T-helper 2 cell treated with Interferon-gamma antibody and Interleukin-4, amounts not matched to agents 100 ng/mL and 5 ng/mL, for 36 hours (primary cell): ENCODE results near the gene LMX1B. TPM values are rescaled to one million over a fixed set of nuclear protein-coding genes. Genes with fewer than 3 reads are reported as not detected.

Experiments used
- intact Hi-C: fragments of 100-400 bp; cut with micrococcal nuclease; formaldehyde crosslinking; loops from one replicate; pipeline ENCODE4 v1.15.1; 2023
- total RNA-seq: library from RNA; stranded (reverse); gene quantifications from 2 replicates; pipeline ENCODE4 v1.2.3, GENCODE V29; 2022

LMX1B gene
- total RNA-seq, 1 donor from 2014 or later: not detected

DNA sequence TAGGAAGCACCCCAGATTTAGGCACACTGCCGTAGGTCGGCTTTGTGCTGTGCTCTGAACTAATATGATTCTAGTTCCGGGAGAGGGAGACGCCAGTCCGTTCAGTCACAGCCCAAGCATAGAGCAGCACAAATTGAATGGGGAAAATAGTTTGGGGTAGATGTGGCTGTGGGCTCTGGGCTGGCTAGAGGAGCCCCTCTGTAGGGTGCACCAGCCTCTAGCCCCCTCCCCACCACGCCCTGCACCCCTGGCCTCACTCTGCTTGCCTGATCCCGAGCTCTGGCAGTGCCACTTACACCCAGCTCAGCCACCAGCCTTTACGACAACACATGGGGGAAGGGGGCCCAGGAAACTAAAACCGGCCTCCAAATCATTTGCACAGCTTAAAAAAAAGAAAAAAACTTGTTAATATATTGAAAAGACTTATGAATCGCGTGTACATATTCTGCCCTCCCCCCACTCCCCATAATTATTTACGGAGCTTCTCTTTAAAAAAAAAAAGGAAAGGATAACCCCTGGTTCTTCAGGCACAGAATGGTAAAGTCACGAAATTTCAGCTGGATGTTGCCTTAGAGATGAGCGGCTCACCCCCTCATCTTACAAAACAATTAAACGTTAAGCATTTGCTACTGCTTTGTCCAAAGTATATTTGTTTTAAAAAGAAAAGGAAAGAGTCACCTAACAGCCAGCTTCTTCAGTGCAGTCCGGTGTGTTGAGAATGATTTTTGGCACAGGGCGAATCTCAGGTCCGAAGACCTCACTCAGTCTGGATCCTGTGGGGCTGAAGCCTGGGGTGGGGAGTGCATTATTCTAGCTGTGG, 3.5 kb downstream of the LMX1B start:
- intact Hi-C loops: loop anchor here (10.0 kb wide), 1 partner anchor 58 kb away; no protein-coding TSS in a partner anchor

DNA sequence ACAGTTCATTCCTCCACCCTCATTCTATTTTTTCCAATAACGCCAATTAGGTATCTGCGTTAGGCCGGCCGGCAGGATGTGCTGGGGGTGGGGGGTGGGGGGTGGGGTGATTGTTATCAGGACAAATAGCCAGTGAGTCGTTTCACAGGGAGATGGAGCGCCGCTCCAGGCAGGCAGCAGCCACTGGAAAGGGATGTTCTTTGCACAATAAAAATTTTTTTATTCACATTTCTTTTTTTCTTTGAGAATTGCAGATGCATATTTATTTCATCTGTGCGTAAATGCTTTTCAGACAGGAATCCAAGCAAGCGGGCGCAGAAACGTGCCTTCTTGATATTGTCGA, 4.1 kb downstream of the LMX1B start:
- intact Hi-C loops: loop anchor here (10.0 kb wide), 1 partner anchor 57 kb away; no protein-coding TSS in a partner anchor

DNA sequence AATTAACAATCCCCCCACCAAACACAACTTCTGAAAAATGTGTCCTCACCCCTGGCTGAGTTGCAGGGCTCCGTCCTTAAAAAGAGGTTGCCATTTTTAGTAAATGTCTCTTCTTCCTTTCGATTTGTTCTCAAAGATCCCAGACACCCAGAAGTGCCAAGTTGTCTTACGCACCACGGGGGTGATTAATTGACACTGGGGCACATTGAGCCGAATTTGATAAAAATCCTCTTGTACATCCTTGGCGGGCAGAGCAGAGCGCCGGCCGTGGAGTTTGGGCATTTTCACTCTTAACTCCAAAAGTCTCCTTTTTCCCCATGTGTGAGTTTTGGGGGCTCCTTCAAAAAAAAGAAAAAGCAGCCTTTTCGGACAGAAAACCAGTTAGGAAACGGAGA, 4.5 kb downstream of the LMX1B start:
- intact Hi-C loops: loop anchor here (10.0 kb wide), 1 partner anchor 57 kb away; no protein-coding TSS in a partner anchor

DNA sequence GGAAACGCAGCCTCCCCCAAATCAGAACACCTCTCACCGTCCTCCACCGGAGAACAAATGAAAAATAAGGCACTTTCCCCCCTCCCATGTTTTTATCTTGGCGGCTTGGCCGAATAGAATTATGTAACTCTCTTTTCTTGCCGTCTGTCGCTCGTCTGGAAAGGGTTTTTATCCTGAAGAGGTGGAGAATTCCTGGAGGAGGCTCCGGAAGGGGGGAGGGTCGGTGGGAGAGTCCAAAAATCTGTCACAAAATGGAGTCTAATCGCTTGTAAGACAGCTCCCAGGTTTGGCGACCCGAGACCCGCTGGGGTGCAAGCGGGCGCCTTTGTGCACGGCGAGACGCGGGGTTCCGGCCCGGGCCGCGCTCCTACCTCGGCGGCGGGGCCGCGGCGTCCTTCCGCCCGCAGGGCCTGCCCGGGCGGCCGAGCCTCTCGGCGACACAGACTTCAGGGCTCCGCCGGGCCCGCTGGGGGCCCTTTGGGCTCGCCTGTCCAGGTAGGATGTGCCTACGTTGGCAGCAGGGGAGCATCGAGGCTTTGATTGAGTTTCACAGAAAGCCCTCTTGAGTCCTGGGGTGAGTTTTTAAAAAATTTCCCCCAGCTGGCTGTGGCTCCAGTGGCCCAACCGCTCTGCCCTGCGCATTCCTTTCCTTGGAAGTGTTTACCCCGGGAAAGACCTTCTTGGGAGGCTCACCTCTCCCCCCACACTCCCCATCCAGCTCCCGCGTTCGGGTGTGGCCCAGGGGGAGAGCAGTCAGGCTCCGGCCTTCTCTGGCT, 5.0 kb downstream of the LMX1B start:
- intact Hi-C loops: loop anchor here (10.0 kb wide), 1 partner anchor 56 kb away; no protein-coding TSS in a partner anchor

DNA sequence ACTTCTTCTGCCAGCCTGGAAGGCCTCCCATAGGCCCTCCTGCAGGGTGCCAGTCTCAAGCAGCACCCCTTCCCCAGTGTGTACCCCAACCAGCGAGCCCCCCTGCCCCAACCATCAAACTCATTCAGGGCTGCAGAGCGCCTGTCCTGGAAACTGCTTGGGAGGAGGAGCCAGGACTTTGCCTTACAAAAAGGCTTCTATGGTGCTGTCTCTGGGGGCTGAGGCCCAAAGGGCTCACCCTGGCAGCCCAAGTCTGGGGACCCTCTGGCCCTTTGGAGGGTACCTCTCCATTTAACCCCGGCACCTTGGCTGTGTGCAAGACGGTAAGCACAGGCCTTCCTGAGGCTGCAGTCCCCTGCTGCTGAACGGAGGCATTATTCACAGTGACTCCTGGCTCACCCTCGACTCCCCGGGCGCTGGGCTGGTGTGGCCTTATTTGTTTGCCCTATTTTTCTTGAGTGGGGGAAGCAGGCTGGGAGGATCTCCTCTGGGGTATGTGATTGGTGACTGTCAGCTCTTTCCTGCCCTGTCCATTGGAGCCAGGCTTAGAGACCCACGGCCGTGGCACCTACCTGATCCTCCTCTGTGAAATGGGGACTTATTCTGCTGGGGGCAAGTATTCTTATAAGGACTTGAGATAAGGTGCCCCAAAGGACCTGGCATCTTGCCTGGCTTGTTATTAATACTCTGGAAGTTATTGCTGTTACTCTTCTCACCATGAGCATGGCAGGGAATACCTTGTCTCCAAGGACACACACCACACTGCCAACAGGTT, 5.8 kb downstream of the LMX1B start:
- intact Hi-C loops: loop anchor here (10.0 kb wide), 1 partner anchor 55 kb away; no protein-coding TSS in a partner anchor

DNA sequence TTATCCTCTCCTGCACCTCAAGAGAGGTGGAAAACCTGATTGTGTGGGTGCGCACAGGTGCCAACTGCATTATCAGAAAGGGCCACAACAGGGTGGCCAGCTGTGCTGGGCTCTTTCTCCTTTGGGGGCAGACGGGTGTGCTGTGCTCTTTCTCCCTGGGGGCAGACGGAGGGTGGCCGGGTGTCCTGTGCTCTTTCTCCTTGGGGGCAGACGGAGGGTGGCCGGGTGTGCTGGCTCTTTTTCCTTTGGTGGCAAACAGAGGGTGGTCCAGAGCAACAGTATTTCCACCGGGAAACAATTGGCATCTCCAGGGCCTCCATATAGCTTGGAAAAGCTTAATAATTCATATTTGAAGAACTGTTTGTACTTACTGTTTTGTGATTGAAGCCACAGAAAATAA, 6.8 kb downstream of the LMX1B start:
- intact Hi-C loops: no loop called here

DNA sequence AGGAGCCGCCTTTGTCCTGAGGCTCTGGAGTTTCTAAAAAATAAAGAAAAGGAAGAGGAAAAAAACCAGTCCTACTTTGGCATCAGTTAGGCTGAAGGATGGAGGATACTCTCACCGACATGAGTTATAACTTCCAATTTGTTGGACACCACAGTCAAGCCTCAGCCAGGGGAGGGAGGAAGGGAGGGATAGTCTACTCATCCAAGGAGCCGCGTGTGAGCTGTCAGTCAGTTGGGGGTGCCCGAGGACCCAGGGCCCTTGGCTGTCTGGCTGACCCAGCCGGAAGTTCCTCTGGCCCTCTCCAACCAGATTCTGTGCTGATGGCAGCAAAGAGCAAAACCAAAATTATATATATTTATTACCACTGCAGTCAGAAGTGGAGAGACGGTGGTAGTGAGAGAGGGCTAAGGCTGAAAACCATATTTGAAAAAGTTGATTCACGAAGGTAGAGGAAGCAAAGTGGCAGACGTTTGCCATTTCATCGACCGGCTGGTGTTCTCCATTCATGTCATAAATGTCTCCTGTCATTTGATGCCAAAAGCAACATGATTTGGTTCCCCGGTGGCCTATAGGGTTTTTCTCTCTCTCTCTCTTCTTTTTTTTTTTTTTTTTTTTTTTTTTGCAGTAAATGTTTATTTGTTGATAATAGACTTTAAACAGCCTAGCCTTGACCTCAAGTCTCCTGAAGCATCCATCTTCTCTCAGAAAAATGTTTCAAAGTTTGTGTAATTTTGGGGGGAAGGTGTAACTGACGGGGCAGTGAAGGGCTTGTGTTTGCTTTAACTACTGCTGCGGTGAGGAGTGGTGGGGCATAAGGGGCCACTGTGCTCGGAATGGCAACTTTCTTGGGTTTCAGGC, 7.6 kb downstream of the LMX1B start:
- intact Hi-C loops: no loop called here

DNA sequence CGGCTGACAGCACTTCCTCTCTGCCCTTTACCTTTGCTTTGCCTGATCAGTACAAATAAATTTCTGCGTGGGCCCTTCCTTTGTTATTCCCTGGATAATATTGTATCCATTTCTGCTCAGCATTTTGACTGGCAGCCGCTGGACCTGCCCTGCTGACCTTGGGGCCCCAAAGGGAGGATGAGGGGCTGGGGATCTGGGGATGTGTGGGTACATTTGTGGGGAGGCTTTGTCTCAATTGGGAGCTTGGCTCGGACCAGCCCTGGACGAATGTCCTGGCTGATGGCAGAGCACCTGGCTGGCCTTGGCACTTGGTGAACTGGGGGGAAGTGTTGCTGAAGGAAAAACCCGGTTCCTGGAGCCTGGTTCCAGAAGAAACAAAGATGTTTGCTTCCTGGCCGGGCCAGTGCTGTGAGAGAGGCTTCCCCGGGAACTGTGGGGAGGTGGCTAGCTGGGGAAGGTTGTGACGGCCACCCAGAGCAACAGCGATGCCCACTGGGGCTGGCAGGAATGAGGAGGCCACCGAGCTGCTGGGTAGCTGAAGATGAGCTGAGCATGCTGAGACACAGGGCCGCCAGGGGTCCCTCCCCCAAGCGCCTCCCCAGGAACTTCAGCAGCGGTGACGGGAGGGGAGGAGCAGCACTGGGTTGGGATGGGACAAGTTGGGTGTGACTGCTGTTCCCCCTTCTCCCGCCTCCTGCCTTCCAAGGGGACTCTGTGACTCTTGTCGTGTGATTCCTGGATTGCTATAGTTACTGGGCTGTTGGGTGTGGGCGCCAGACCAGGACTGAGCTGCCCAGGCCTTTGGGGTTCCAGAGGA, 8.4 kb downstream of the LMX1B start:
- intact Hi-C loops: no loop called here

DNA sequence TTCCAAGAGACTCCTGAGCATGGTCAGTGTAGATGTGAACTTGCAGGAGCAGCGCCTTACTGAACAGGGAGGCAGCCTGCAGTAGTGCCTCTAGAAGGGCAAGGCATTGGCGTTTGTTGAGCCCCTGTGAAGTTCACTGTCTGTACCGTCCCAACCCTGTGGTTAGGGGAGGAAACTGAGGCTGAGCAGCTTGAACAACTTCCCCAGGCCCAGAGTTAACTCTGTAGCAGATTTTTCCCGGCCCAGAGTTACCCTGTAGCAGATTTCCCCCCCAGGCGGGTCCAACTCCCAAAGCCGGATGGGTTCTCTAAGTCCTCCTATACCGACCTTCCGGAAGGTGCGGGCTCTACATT, 9.6 kb downstream of the LMX1B start:
- intact Hi-C loops: no loop called here

DNA sequence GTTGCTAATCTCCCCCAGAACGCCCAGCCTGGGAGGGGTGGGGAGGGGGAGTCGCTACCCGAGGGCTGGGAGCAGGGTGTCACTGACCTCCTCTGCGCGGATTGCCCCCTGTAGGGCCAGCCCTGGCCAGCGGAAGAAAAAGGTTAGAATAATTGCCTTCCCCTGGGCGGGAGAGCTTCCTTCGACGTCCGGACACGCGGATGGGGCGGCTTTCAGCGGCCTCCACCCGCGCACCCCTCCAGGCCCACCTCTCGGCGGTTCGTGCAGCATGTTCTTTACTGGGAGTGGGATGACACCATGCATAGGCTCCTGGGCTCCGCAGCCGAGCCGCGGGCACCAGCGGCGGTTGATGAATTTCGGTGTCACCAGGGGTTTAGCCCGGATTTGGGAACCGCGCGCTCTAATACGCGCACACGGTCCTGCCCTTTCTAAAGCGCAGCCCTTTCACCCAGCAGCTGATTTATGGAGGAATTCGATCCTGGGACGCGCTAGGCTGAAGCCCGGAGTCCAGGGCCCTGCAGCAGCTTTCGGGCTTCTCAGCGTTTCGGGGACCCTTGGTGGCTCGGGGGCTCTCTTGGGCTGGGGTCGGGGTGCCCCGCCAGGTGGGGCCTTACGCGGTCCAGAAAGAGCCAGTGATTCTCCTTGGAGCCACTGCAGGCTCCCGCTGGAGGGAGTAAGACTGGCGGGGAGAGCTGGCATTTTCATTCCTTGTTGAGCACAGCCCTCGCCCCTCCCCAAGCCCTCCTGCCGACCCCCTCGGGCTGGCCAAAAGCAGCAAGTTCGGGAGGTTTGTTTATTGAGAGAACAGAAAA, 10.1 kb downstream of the LMX1B start:
- intact Hi-C loops: no loop called here

DNA sequence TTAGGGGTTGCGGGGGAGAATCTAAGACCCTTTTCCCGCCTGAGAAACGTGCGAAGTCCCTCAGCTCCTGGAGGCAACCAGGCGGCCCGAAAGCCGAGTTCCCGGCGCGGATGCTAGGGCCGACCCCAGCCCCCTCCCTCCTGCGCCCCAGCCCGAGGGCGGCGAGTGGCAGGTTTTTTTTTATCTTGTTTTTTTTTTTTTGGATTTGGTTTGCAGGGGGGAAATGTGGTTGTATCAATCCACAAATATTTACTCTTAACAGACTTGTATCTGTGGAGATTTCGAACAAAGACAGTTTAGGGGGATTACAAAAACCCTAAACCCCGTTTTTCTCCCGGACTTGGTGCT, 10.7 kb downstream of the LMX1B start:
- intact Hi-C loops: no loop called here

DNA sequence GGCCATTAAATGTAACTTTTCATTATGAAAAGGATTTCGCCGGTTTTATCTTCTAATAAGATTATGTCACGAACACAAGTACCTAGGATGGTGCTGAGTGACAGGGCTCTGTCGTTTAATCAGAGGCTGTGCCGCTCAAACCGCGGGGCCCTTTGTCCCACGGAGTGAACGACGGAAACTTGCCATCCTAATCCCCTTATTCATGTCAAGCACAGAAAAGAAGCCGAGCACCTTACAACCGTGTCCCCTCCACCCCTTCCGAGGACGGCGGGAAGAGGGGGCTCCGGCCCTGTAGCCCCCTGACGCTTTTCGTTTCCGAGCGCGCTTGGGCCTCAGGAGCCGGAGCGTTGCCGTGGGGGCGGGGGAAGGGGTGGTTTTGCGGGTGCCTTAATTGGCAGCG, 11.2 kb downstream of the LMX1B start:
- intact Hi-C loops: no loop called here

DNA sequence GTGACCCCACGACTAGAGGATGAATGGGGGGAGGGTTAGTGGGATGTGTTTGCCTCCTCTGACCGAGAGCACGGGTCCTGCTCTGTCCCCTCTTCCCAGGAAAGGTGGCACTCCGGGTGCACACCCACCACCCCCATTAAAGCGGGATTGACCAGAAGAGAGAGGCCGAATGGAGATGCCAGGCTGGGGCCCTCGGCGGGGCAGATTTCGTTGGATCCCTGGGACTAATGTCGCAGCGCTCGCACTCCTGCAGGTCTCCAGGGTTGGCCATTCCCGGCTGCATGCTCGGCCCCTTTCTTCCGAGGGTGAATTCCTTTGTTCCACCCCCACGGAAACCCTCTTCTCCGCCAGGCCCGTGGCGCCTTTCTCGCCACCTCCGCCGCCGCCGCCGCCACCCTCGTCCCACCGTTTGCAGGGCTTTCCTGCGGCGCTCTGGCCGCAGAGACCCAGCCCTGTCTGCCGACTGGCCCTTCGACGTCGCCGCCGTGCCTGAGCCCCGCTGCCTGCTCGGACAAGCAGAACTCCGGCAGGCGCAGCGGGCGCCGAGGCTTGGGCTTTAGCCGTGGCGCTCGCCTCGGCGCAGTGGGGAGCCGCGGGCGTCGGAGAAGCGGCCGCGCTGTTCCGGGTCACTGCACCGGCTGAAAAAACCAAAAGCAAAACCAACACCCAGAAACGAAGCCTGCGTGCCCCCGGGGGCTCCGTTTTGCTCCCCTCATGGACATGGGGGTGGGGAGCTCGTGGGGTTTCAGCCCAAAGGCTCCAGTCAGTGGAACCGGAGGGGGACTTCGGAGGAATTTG, 11.8 kb downstream of the LMX1B start:
- intact Hi-C loops: no loop called here

DNA sequence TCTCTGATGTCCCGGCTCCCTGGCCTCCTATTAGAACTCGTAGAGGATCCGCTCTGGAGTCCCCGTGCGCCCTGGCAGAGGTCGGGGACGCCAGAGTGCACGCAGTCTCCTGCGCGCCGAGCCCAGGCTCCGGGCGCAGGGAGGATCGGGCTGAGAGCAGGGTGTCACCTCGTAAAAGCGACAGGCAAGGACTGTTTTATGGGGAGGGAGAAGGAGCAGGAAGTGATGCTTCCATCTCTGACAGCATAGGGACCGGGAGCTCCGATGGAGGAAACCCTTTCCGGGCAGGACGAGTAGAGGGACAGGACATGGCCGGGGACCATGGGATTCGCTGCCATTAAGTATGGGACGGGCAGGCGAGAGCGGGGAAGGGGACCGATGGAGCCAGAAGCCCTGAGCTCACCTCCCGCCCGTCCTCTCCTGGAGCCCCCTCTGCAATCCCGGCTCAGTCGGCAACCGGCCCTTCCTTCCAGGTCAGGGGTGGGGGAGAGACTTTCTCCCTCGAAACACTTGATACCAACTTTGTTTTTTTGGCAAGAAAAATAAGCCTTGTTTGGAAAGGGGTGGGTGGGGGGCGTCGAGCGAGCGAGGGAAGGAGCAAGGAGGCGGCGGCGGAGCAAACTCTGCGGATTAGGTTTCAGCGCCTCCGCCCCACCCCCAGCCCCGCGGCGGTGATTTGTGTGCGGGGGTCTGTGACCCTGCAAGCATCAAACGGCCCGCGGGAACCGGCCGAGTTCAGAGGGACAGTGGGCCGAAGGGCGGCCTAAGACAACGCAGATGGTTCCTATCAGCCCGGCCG, 12.6 kb downstream of the LMX1B start:
- intact Hi-C loops: no loop called here

DNA sequence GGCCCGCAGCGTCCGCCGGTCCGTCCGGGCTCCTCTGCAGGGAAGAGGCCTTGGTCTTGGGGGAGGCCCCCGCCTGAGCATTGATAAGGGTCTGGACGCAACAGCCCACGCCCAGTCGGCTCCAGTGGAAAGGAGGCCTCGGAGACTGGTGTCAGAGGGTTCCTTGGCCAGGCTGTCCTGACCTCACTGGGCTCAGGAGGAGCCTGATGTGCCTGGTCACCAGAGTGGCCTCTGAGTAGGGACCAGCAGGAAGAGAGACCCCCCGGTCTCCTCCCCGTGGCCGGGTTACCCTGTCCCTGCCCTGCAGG, 13.2 kb downstream of the LMX1B start:
- intact Hi-C loops: no loop called here

DNA sequence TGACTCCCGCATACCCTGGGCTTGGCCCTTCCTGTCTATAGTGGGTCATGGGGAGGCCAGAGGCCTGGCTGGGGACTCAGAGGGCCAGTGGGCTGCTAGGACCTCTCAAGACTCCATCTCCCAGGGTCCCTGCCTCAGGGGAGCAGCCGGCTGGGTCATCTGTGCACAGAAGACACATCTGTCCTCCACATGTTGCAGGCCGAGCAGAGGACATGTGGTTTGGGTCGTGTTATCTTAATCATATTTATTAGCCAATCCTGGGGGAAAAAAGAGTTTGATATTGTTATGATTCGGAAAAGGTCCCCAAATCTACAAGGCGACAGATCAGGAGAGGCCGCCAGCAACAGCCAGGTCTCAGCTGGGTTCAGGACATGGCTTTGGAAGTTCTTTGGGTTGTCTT, 14.4 kb downstream of the LMX1B start:
- intact Hi-C loops: no loop called here

DNA sequence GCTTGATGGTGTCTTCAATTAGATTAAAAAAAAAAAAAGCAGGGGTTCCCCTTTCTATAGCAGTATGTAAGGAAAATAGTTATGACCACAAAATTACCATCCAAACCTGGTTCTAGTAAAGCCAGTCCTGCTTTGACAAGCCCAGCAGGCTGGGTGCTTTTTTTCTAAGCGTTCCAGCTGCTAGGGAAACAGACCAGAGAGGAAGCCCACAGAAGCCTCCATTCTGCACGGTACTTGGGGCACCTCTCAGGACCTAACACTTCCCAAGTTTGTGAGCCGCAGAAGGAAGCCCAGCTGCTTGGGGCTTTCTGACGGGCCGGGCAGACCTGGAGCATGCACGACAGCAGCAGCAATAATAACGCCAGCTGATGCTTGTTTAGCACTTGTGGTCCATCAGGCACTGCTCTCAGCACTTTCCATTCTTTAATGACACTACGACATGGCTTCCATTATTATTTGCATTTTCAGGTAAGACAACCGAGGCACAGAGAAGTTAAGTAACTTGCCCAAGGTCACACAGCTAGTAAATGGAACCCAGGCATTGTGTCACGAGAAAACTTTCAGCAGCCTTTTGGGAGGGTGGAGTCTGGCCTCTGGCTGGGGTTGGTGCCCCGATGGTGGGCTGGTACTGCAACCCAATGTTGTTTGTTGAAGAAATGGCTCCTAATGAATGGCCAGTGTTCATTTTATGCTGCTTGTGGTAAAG, 15.4 kb downstream of the LMX1B start:
- intact Hi-C loops: no loop called here
